GM19397 (cell line): ENCODE data around the gene KREMEN2.
"Not testable (repeated sequence)": the region's sequence is repeated elsewhere in the genome, so short reads cannot be mapped to it uniquely, and the experiment has no call there.

Experiments used
- ATAC-seq: cut with Tn5 transposase; IDR thresholded peaks from one replicate; pipeline ENCODE4 v1.9.1; 2021; ENCODE audit warnings: mild to moderate bottlenecking, moderate library complexity; ENCODE audit not compliant: unreplicated experiment

Gene KREMEN2, protein sequence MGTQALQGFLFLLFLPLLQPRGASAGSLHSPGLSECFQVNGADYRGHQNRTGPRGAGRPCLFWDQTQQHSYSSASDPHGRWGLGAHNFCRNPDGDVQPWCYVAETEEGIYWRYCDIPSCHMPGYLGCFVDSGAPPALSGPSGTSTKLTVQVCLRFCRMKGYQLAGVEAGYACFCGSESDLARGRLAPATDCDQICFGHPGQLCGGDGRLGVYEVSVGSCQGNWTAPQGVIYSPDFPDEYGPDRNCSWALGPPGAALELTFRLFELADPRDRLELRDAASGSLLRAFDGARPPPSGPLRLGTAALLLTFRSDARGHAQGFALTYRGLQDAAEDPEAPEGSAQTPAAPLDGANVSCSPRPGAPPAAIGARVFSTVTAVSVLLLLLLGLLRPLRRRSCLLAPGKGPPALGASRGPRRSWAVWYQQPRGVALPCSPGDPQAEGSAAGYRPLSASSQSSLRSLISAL

DNA sequence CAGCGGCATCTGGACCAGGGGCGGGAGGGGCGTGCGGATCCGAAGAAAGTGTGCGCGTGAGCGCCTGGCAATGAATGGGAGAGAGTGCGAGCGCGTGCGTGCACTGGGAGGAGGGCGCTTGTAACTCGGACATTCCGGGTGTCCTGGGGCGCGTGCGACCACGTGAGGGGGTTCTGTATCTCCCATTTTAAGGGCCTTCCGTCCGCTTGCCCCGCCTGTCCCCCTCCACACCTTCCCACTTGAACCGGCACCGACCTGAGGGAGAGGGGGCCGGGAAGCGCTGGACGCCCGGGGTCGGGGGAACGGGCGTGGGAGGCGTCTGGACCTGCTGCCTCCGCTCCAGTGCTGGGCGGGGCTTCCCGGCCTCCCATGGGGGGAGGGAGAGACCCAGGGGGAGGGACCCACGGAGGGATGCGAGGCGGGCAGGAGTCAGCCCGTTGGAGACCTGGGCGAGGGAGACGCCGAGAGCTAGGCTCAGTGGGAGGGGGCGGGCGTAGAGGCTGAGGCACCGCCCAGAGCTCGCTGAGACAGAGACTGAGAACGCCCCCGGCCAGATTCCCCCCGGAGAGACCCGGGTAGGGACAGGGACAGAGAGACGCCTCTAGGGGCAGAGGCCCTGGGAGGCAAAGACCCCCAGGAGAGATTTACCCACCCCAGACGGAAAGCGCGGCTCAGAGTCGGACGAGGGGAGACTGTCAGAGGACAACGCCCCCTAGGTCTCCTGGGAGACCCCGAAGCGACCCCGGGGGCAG is at the start of gene KREMEN2:
KREMEN2 (plus strand) TSS at position 553 of the 752 bp plus-strand sequence. CDS start 246 bp downstream, outside the sequence.
- ATAC-seq, result no peak

DNA sequence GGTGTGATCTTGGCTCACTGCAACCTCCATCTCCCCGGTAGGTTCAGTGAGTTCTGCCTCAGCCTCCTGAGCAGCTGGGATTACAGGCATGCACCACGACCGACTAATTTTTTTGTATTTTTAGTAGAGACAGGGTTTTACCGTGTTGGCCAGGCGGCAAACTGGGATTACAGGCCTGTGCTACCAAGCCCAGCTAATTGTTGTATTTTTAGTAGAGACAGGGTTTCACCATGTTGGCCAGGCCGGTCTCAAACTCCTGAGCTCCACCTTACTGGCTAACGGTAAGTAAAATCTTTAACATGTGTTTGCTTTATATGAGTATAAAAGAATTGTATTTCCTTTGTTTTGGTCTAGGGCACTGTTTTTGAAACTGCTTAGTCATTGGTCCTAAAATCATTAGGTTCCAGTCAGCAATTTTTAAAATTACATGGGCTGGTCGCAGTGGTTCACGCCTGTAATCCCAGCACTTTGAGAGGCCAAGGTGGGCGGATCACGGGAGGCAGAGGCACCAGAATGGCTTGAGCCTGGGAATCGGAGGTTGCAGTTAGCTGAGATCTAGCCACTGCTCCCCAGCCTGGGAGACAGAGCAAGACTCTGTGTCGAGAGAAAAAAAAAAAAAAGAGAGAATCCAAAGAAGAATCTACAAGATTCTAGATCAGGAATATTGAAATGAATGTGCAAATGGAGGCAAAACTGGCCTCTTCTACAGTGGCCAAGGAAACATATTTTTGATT is 48.7 kb upstream of the KREMEN2 start:
- no peak for ATAC-seq

DNA sequence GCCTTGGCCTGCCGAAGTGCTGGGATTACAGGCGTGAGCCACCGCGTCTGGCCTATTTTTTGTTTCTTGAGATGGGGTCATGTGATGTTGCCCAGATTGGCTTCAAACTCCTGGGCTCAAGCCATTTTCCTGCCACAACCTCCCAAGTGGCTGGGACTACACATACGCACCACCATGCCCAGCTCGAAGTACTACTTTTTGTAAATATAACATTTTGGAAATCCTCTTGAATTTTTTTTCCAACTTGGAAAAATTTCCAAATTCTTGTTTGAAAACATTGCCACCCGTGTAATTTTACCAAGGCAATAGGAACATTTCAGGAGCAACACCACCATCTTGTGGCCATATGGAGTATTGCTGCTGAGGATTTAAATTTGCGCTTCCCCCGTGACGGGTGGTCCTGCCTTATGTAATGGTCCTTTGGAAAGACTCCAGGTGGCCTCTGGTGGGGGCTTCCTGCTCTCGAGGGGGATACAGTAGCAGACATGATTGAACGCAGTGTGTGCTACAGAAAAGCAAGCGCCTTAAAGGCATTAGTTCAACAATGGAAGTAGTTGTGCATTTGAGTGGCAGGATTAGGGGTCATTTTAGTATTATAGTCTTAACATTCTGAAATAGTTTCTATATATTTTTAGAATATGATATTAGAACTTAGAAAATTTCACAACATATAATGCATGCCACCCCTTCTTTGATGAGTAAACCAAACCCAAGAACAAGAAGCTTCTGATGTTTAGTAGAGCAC is 44.4 kb upstream of the KREMEN2 start:
- no peak for ATAC-seq

DNA sequence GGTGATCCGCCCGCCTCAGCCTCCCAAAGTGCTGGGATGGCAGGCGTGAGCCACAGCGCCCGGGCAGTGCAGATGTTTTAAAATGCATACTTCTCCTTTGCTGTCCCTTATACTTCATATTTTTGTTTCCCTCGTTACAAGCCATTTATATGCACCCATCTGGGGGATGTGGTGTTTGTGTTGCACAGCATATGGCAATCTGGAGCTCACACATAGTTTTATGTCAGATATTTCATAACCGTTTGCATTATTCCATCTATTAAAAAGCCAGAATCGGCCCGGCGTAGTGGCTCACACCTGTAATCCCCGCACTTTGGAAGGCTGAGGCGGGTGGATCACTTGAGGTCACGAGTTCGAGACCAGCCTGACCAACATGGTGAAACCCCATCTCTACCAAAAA is 40.6 kb upstream of the KREMEN2 start:
- no peak for ATAC-seq

DNA sequence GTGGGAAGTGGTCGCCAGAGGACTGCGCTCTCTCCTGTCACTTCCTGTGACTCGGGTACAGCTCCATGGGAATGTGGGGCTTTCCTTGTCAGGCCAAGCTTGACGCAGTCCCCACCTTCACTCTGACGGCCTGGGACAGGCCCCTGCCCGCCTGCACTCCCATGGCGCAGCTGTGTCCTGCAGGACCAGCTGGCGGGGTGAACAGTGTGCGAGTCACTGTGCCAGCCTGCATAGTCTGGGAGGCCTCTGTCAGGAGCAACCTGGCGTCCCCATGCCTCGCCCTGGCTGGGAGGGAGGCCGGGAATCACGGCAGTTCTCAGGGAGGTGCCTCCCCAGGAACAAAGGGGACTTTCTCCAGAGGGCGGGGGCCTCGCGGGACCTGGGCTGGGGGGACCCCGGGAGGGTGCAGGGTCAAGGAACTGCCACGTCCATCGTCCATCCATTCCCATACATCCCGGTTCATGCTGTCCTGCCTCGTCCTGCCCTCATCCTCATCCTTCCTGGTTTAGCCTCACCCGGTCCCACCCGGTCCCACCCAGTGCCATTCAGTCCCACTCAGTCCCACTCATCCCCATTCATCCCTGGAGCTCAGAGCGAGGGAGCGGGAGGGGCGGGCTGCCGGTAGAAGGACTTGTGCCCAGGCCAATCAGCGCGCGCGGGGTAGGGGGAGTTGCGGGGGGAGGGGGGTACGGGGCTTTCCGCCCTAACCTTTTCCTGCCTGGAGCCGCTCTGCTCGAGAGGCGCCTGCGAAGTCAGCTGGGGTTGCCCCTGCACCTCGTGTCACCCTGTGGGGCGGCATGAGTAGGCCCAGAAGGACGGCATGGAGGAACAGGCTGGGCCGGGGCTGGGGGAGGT is 38.9 kb upstream of the KREMEN2 start:
- no peak for ATAC-seq

DNA sequence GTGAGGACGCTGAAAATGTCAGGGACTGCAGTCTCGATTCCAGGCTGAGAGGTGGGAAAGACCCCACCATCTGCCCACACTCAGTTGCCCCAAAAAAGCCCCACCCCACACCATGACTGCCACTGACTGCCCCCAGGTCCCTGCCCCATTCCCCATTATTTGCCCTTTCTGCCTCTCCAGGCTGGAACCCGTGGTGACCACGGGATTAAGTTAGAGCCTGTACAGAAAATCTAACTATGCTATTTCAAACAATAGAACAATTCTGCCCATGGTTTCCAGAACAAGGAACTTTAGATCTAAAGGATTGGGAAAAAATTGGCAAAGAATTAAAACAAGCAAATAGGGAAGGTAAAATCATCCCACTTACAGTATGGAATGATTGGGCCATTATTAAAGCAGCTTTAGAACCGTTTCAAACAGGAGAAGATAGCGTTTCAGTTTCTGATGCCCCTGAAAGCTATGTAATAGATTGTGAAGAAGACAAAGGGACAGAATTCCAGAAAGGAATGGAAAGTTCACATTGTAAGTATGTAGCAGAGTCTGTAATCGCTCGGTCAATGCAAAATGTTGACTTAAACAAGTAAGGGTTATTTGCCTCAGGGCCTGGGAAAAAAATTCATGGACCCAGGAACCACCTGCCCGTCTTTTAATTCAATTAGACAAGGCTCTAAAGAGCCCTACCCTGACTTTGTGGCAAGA is 38.0 kb upstream of the KREMEN2 start:
- ATAC-seq, result no peak

DNA sequence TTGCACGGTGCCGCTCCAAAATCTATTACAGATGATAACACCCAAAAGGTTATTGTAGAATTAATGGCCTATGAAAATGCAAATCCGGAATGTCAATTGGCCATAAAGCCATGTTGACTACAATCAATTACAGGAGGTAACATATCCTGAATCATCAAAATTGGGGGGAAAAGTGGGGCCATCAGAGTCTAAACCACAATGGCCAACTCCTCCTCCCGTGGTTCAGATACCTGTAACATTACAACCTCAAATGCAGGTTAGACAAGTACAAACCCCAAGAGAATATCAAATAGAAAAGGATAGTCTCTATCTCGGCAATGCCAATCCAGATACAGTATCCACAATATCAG is 37.5 kb upstream of the KREMEN2 start:
- no peak for ATAC-seq

DNA sequence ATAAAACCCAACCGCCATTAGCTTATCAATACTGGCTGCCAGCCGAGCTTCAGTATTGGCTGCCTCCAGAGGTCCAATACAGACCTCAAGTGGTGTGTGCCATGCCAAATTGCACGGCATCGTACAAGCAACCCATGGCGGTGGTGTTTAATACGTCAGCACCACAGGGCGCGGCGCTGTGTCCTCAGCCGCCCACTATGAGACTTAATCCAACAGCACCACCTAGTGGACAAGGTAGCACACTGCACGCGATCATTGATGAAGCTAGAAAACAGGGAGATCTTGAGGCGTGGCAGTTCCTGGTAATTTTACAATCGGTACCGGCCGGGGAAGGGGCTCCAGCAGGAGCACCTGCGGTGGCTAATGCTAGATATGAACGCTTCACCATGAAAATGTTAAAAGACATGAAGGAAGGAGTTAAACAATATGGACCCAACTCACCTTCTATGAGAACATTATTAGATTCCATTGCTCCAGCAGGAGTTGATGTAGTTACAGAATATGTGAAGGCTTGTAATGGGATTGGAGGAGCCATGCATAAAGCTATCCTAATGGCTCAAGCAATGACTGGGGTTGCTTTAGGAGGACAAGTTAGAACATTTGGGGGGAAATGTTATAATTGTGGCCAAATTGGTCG is 36.9 kb upstream of the KREMEN2 start:
- ATAC-seq, result no peak

DNA sequence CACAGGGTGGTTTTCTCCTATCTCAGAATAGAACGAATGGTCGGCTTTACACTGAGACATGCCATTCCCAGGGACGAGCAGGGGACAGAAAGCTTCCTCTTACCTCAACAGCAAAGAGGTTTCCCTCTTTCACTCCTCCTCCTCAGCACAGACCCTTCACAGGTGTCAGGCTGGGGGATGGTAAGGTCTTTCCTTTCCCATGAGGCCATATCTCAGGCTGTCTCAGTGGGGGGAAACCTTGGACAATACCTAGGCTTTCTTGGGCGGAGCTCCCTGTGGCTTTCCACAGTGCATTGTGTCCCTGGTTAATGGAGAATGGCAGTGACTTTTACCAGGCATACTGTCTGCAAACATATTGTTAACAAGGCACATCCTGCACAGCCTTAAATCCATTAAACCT is 35.9 kb upstream of the KREMEN2 start:
- not testable (repeated sequence) for ATAC-seq

DNA sequence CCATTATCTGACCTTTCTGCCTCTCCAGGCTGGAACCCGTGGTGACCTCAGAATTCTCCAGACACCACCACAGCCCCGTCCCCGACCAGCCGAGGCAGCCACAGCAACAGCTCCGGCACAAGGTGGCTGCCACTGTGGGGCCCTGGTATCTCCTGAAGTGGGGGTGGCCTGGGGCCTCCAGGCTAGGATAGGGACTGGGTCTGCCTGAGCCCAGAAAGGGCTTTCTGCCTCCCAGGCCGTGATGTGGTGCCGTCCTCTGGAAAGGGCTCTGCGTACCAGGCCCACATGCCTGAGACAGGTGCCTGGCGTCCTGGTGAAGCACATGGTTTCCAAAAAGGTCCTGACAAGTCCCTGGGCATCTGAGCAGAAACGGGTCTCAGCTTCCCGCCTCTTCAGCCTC is 35.3 kb upstream of the KREMEN2 start:
- ATAC-seq, result no peak

DNA sequence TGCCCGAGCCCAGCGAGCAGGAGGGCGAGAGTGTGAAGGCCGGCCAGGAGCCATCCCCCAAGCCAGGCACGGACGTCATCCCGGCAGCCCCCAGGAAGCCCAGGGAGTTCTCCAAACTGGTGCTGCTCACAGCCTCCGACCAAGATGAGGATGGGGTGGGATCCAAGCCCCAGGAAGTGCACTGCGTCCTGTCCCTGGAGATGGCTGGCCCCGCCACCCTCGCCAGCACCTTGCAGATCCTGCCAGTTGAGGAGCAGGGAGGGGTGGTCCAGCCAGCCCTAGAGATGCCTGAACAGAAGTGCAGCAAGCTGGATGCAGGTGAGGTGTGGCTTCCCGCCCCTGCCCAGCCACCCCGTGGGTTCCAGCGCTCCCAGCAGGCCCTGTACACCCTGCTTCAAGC is 34.4 kb upstream of the KREMEN2 start:
- no peak for ATAC-seq

DNA sequence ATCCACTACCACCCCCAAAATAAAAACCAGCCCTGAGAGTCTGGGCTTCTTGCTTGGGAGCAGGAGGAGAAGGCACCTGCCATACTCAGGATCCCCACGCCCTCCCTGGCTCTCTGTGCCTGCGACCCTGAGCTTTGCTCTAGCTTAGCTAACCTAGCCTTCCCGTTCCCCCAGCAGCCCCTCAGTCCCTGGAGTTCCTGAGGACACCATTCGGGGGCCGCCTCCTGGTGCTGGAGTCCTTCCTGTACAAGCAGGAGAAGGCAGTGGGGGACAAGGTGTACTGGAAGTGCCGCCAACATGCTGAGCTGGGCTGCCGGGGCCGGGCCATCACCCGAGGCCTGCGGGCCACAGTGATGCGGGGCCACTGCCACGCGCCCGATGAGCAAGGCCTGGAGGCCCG is 33.8 kb upstream of the KREMEN2 start:
- no peak for ATAC-seq

DNA sequence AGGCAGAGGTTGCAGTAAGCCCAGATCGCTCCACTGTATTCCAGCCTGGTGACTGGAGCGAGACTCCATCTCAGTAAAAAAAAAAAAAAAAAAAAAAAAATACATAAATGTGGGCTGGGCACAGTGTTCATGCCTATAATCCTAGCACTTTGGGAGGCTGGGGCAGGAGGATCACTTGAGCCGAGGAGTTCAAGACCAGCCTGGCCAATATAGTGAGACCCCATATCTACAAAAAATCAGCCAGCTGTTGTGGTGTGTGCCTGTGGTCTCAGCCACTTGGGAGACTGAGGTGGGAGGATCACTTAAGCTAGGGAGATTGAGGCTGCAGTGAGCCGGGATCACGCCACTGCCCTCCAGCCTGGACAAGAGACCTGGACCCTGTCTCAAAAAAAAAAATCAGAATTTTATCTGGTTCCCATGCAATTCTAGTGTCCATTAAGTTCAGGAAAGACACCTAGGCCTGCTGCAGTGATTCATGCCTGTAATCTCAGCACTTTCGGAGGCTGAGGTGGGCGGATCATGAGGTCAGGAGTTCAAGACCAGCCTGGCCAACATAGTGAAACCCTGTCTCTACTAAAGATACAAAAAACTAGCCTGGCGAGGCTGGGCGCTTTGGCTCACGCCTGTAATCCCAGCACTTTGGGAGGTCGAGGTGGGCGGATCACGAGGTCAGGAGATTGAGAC is 32.7 kb upstream of the KREMEN2 start:
- not testable (repeated sequence) for ATAC-seq

DNA sequence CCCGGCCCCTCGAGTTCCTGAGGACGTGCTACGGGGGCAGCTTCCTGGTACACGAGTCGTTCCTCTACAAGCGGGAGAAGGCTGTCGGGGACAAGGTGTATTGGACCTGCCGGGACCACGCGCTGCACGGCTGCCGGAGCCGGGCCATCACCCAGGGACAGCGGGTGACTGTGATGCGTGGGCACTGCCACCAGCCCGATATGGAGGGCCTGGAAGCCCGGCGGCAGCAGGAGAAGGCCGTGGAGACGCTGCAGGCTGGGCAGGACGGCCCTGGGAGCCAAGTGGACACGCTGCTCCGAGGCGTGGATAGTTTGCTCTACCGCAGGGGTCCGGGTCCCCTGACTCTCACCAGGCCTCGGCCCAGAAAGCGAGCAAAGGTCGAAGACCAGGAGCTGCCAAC is 30.9 kb upstream of the KREMEN2 start:
- ATAC-seq, result no peak

DNA sequence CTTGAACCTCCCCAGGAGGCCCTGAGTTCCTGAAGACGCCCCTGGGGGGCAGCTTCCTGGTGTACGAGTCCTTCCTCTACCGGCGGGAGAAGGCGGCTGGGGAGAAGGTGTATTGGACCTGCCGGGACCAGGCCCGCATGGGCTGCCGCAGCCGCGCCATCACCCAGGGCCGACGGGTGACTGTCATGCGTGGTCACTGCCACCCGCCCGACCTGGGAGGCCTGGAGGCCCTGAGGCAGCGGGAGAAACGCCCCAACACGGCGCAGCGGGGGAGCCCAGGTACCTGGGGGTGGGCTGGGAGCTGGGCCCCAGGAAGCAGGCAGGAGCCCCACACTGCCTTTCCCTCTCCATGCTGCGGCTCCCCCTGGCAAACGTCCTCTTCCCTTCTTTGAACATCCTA is 30.4 kb upstream of the KREMEN2 start:
- no peak for ATAC-seq

DNA sequence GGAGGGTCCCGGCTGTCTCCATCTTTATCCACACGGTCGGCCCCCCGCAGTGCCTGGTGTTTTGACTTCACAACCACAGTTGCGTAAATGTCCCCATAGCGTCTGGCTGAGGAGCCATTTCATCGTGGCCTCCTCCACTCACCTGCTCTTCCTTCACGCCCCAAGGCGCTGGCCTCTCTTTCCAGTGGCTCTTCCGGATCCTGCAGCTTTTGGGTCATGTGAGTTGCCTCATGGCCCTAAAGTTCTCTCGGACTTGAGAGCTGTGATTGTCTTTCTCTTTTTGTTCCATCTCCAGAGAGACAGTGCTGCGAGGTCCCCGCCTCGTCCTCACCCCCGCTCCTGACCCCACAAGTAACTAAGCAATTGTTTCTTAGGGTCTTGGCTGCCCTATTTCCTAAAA is 29.6 kb upstream of the KREMEN2 start:
- no peak for ATAC-seq

DNA sequence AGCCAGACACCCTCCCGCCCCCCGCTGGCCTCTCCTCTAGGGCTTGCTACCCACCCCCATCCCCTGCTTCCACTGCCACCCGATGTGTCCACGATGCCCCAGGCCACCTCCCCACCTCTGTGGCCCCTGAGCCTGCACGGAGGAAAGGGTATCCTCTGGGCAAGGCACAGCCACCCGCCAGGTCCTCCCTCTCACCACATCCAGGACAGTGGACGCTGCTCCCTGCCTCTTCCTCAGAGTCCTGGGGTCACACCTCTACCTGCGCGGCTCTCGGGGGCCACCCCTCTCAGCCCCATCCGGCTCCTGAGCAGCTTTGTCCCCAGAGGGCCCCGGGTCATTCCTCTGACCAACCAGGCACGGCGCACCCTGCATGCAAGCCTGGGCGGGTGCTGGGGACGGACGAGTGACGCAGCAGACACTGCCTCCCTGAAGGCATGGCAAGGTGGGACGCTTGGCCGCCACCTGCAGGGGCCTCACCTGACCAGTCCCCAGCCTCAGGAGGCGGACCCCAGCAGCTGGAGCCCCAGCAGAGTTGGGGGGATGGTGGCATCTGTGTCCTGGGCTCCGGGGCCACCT is 27.6 kb upstream of the KREMEN2 start:
- ATAC-seq, result no peak

DNA sequence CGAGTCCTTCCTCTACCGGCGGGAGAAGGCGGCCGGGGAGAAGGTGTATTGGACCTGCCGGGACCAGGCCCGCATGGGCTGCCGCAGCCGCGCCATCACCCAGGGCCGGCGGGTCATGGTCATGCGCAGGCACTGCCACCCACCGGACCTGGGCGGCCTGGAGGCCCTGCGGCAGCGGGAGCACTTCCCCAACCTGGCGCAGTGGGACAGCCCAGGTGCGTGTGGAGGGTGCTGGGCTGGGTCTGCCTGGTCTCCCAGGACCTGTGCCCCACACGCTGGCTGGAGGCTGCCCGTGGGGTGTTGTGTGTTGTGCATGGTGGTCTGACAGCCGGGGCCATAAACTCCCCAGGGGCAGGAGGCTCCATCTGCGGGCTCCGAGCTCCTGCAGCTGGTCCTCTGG is 26.9 kb upstream of the KREMEN2 start:
- ATAC-seq, result no peak
